ENCODE results near the gene LSAMP.

Gene LSAMP

DNA sequence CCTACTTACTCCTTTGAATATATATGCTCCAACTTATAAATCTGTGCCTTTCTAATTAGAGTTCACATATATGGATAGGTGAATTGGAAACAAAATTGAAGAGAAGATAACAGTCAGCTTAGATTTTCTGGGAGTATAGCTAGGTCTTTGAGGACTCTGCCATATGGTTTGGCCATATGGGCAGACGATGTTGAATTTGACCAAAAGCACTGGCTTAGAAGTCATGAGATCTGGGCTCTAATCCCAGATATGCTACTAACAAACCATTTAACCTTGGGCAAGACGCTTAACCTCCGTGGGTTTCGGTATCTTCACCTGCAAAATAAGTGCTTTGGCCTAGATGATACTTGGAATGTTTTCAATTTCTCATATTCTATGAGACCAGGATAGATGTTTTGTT lies 154.1 kb downstream of the LSAMP start:
- in situ Hi-C loops (cut with HindIII; ENCODE audit: low pct_unique_long_range_greater_than_20kb, low sequenced_read_pairs) = no loop called here
- no peak for TF ChIP-seq JUND (IDR thresholded peaks at IDR 0.05; ENCODE audit: low read depth)
- no peak for DNase-seq (ENCODE audit: low read depth in 1 of 2, low spot score in 1 of 2)

DNA sequence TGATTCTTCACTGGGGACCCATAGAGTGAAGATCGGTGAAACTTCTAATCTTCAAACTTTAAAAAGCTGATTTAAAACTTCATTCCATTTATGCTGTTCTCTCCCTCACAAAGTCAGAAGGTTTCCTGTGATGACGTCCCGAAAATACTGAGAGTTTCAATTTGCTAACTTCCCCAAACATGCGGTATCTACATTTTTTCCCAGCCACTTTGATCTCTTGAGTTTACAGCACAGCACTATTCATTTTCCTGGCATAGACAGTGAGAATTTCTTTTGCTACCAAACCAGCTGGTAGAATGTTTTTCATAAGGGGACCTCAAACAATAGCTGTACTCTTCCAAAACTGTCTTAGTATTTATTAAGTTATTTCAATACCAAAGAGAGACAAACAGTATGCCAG lies 156.8 kb downstream of the LSAMP start:
- in situ Hi-C loops (cut with HindIII; ENCODE audit: low pct_unique_long_range_greater_than_20kb, low sequenced_read_pairs) = no loop called here
- TF ChIP-seq JUND (IDR thresholded peaks at IDR 0.05; ENCODE audit: low read depth) = no peak
- DNase-seq (ENCODE audit: low read depth in 1 of 2, low spot score in 1 of 2) = no peak

DNA sequence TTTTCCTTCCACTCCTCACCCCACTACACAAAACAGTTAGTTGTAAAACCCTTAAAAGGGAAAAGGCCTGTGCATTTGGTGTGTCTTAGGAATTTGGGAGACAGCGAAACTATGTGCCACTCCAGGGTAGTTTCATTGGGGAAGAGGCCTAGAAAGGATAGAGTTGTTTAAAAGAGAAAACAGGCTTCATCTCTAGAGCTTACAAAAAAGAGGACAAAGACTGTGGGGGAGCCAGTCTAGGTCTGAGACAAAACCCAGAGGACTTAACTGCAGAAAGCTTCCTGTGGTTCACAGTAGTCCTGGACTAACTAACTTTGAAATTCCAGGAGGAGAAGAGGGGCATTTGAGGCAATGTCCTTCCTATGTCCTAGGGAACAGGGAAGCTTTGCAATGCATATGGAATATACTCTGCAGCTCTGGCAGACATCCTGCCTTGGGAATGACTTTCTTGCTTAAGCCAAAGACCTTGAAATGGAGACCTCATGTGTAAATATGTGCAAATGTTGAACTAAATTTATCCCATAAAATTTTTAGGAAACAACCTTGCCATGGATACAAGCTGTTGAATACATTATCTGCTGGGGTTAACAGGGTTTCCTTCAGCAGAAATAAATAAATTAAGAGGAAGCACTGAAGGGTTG lies 159.4 kb downstream of the LSAMP start:
- in situ Hi-C loops (cut with HindIII; ENCODE audit: low pct_unique_long_range_greater_than_20kb, low sequenced_read_pairs) = no loop called here
- TF ChIP-seq JUND (IDR thresholded peaks at IDR 0.05; ENCODE audit: low read depth) = no peak
- no peak for DNase-seq (ENCODE audit: low read depth in 1 of 2, low spot score in 1 of 2)

DNA sequence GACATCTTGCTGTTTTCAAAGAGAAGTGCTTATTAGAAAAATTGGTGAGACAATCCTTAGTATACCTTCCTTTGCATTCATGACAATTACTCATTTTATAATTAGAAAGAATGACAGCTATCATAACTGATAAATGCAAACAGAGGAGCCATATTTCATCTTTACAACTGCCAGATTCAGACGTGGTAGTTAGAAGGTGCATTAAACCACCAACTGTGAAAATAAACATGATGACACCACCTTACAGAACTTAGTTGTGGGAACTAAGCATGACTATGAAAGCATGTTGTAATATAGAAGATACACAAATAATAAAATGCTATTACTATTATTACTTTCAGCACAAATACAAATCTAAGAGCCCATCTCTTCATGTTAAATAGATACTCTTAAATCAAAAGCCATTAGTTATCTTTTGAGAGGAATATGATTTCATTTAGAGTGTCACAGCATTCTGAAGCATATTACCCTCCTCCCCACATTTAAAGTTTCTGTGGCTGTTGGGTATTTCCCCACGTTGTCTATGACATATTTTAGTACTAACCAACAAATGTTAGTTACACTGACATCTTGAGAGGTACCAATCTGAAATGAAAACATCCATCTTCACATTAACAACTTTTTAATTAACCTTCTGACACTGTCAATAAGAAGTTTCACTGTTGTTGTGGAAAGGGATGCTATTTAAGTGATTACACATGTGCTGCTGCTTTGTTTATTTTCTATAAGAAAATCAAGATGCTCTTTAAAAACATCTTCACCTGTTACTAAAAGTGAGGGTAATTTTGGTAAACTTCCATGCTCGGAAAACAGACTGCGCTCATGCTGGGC lies 163.8 kb downstream of the LSAMP start:
- no peak for TF ChIP-seq JUND (IDR thresholded peaks at IDR 0.05; ENCODE audit: low read depth)
- in situ Hi-C loops (cut with HindIII; ENCODE audit: low pct_unique_long_range_greater_than_20kb, low sequenced_read_pairs) = no loop called here
- no peak for DNase-seq (ENCODE audit: low read depth in 1 of 2, low spot score in 1 of 2)

DNA sequence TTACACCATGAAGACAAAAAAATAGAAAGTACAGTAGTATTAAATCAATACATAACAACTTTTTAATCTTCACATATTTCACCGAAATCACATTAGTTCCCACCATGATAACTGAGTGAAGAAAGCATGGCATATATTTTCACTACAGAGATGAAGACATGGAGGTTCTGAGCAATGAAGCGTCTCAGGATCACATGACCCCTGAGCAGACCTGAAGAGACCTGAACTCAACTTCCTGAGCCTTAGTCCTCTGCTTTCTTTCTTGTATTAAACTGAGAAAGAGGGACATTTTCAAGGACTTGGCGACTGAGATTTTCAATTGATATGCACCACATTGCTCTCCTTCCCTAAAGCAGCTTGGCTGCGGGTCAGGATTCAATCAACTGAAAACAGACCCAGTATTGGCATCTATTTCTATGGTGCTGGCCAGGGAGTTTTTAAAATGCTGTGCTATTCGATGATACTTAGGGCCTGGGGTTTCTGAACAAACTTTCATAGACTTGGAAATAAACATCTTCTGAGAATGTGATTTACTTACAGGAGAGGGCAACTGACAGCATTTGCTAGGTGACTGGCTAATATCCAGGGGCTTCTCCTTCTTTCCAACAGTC lies 165.1 kb downstream of the LSAMP start:
- in situ Hi-C loops (cut with HindIII; ENCODE audit: low pct_unique_long_range_greater_than_20kb, low sequenced_read_pairs) = no loop called here

DNA sequence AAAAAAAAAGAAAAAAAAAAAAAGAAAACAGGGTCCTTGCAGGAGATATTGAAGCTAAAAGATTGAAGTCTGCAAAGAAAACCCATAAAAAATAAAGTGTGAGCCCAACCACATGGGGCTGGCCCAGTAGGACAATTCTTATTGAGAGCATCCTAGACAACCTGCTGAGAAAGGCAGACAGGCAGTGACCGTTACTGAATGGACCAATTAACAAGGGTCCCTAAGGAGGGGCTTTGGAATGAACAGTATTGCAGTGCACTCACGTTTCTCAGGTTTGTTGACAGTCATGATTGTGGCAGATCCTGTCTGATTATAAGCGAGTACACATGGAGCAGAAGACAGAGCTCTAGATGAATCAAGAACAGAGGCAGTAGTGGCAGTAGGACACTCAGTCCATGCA lies 168.6 kb downstream of the LSAMP start:
- in situ Hi-C loops (cut with HindIII; ENCODE audit: low pct_unique_long_range_greater_than_20kb, low sequenced_read_pairs) = no loop called here
- no peak for TF ChIP-seq JUND (IDR thresholded peaks at IDR 0.05; ENCODE audit: low read depth)
- DNase-seq (ENCODE audit: low read depth in 1 of 2, low spot score in 1 of 2) = no peak

More for the DNA sequence above, 165.1 kb downstream of the LSAMP start:
- no peak for DNase-seq (ENCODE audit: low read depth in 1 of 2, low spot score in 1 of 2)
- no peak for TF ChIP-seq JUND (IDR thresholded peaks at IDR 0.05; ENCODE audit: low read depth)

DNA sequence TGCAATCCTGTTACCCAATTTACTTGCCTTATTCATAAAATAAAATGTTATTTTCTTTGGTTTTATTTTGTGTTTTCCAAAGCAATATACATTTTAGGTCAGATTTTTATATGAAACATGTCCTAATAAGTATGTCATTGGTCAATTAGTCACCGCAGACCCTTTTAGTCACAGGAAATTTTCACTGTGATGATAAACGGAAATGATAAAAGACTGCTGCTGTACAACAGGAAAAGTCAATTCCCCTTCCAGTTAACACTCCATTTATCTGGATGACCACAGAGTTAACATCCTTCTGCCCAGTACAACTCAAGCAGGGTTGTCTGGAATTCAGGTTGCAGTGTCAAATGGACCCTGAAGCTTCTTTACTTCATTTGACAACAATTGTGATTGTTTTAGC lies 175.2 kb downstream of the LSAMP start:
- in situ Hi-C loops (cut with HindIII; ENCODE audit: low pct_unique_long_range_greater_than_20kb, low sequenced_read_pairs) = no loop called here
- no peak for TF ChIP-seq JUND (IDR thresholded peaks at IDR 0.05; ENCODE audit: low read depth)
- no peak for DNase-seq (ENCODE audit: low read depth in 1 of 2, low spot score in 1 of 2)

DNA sequence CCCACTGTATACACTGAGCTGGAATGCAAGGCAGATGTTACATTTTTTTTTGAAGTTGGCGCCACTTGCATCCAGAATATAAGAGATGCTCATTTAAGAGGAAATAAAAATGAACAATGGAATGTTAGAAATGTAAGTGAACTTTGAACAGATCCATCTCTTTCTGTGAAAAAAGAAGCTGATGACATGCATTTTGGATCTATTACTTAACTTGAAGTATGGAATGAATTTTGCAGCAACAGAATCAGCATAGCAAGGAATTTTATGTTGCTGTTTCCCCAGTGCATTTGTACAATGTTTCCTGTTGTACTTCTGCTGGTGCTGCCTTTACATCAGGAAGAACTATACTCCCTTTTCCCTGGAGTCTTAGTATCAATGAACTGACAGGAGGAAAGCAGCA lies 178.2 kb downstream of the LSAMP start:
- DNase-seq (ENCODE audit: low read depth in 1 of 2, low spot score in 1 of 2) = no peak

DNA sequence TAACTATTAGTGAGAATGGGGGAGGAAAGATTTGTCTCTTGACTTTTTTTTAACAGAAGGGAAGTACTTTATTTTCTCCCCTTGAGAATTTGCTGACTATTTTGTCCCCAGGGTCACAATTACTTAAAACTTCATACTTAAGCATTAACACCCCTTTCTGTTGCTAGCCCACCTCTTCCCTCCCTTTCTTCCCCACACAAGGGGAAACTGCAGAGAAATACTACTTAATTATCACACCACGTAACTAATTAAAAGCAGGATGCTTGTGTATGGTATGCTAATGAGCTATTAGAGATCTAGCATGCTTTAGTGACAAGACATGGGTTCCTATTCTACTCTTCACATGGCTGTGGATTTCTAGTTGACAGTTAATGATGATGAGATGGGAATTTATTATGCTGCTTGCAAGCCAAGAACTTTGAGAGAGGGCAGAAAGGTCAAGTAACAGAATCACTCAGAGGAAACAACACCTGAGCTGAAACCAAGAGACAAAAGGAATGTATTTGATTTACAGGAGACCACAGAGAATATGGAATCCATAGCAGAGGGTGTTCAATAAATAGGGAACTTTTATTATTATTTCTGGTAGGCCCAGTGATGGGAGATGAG lies 179.2 kb downstream of the LSAMP start:
- in situ Hi-C loops (cut with HindIII; ENCODE audit: low pct_unique_long_range_greater_than_20kb, low sequenced_read_pairs) = no loop called here
- DNase-seq (ENCODE audit: low read depth in 1 of 2, low spot score in 1 of 2) = no peak
- no peak for TF ChIP-seq JUND (IDR thresholded peaks at IDR 0.05; ENCODE audit: low read depth)

More for the DNA sequence above, 178.2 kb downstream of the LSAMP start:
- no peak for TF ChIP-seq JUND (IDR thresholded peaks at IDR 0.05; ENCODE audit: low read depth)
- in situ Hi-C loops (cut with HindIII; ENCODE audit: low pct_unique_long_range_greater_than_20kb, low sequenced_read_pairs) = no loop called here

DNA sequence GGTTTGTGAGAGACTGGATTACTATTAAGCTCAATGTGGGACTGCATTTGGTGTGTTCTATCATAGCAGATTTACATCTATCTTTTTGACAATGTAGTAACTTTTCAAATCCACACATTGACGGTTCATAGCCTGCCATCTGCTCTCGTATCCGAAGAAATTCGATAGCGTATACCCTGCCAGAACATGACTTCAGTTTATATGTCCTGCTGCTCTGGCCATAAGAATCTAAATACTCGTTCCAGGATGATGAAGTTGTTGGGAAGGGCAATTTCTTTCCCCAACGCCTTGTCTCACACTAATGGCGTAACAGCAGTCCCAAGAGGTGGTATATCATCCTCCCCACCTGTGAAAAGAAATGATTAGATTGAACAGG lies 180.0 kb downstream of the LSAMP start:
- TF ChIP-seq JUND (IDR thresholded peaks at IDR 0.05; ENCODE audit: low read depth) = no peak
- in situ Hi-C loops (cut with HindIII; ENCODE audit: low pct_unique_long_range_greater_than_20kb, low sequenced_read_pairs) = no loop called here
- DNase-seq (ENCODE audit: low read depth in 1 of 2, low spot score in 1 of 2) = no peak

DNA sequence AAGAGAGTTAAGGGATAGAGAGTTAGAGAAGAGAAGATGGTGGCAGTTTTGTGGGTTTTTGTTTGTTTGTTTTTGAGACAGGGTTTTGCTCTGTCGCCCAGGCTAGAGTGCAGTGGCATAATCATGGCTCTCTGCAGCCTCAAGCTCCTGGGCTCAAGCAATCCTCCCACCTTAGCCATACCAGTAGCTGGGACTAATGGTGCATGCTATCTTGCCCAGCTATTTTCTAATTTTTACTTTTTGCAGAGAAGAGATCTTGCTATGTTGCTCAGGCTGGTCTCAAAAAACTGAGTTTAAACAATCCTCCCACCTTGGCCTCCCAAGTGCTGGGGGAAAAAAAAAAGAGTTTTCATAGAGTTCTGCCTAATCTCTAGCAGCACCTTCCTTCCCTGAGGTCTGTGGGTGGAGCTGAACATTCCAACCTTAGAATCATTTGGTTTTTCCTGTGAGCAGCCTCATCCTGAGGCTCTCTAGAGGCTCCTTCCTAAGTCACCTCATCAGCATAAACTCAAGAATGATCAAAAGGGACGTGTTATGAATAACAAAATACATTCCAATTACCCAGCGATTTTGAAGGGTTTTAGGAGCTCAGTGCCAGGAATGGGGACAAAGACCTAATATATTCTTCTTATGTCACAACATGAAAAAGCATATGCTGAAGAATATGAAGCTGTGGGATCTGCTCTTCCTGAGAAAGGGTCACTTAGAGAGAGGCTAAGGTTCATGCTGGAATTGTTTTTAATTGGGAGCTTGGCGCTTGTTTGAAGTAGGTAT lies 180.6 kb downstream of the LSAMP start:
- in situ Hi-C loops (cut with HindIII; ENCODE audit: low pct_unique_long_range_greater_than_20kb, low sequenced_read_pairs) = no loop called here
- DNase-seq (ENCODE audit: low read depth in 1 of 2, low spot score in 1 of 2) = no peak
- TF ChIP-seq JUND (IDR thresholded peaks at IDR 0.05; ENCODE audit: low read depth) = no peak

DNA sequence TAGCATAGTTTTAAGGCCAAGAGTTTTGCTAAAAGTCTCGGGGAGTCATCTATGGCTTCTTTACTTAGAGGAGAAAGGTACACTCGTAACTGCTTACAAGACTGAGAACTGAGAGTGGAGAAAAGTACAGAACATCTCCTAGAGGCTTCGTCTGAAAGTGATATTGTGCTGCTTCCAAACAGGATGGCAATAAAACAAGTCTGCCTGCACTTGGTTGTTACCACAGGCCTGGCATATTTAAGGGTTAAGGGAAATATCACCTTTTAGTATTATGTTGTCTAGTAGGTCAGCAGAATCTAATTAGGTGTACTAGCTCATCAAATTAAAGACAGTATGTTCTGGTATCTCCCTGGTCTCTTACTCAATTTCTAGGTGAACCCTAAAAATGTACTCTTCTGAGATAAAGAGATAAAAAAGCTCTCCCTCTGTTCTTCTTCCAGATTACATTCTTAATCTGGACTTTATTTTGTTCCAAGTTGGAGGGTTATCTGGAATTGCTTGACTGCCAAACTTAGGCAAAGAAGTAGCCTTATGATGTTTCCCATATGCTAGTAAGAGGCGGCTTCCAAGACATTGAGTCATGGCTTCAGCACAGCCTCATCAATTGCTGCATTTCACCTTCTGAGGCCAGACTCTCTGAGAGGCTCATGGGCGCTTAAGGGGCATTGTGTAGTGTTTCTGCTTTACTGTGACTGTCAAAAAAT lies 181.3 kb downstream of the LSAMP start:
- DNase-seq (ENCODE audit: low read depth in 1 of 2, low spot score in 1 of 2) = no peak
- in situ Hi-C loops (cut with HindIII; ENCODE audit: low pct_unique_long_range_greater_than_20kb, low sequenced_read_pairs) = no loop called here
- TF ChIP-seq JUND (IDR thresholded peaks at IDR 0.05; ENCODE audit: low read depth) = no peak

All from T47D (cell line).